IPS-11a (cell line): ENCODE results near the gene MRPL4.

Experiments
- H3K4me3 ChIP-seq: one replicate; pipeline ENCODE4 v1.5.1; 2013; ENCODE audit warnings: low read depth, low read length, control low read depth

The MRPL4 gene

GRCh38 chr19:10251792-10252694, at the start of gene MRPL4:
TSS of gene MRPL4 (plus strand) at chr19:10252214. CDS start at chr19:10252254, 40 bp downstream.
- peak within 1 kb of the TSS; percentile 97 for H3K4me3 ChIP-seq

- H3K4me3 ChIP-seq = no peak overlapping the region
These were observed 48.3 kb upstream of the MRPL4 start for GRCh38 chr19:10203686-10204085.

GRCh38 chr19:10205636-10206035, 46.4 kb upstream of the MRPL4 start:
- no peak overlapping the region for H3K4me3 ChIP-seq

- H3K4me3 ChIP-seq = no peak overlapping the region
These were observed 45.7 kb upstream of the MRPL4 start for GRCh38 chr19:10206226-10206885.

DNA sequence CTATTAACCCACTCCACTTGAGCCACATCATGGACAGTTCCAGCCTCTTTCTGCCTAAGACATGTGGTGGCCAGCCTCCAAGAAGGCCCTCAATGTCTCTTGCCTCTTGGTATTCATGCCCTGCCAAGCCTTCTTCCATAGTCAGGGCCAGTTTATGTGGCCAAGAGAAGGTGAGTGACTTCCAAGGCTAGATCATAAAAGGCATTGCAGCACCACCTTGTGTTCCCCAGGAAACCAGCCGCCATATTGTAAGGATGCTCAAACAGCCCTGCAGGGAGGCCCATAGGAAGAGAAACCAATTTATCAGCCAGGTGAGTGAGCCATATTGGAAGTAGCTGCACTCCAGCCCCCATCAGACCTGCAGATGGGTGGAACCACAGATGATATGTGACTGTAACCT, 45.0 kb upstream of the MRPL4 start:
- H3K4me3 ChIP-seq = no peak overlapping the region

DNA sequence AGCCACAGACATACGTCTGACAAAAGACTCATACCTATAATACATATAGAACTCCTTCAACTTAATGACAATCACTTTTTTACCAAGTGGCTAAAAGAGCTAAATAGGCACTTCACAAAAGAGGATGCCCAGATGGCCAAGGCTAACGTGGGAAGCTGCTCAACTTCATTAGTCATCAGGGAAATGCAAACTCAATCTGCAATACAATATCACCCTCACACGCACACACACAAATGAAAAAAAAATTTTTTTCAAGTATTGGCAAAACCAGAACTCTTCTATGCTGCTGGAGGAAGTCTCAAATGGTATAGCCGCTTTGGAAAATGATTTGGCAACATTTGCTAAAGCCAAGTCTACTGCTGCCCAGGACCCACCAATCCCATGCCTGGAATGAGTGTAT, 42.7 kb upstream of the MRPL4 start:
- H3K4me3 ChIP-seq = no peak overlapping the region

GRCh38 chr19:10211061-10211460, 41.0 kb upstream of the MRPL4 start:
- H3K4me3 ChIP-seq = no peak overlapping the region

GRCh38 chr19:10211691-10212090, 40.3 kb upstream of the MRPL4 start:
- H3K4me3 ChIP-seq = no peak overlapping the region

- no peak overlapping the region for H3K4me3 ChIP-seq
These were observed 37.2 kb upstream of the MRPL4 start for GRCh38 chr19:10214784-10215183.

DNA sequence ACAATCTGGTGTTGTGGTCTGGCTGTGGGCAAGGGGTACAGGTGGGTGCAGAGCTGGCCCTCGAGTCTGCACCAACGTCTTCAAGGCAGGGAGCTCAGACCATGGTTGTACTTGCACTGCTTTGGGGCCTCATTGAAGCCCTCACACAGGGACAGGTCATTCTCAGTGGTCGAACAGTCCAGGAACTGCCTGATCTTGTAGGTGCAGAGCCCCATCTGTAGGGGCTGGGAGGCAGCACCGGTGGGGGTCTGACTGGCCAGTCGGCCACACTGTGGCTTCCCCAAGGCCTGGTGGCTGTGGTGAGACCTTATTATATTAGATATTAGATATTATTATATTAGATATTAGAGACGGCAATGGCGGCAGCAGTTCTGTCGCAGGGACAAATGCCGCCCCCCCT, 34.9 kb upstream of the MRPL4 start:
- H3K4me3 ChIP-seq = no peak overlapping the region

DNA sequence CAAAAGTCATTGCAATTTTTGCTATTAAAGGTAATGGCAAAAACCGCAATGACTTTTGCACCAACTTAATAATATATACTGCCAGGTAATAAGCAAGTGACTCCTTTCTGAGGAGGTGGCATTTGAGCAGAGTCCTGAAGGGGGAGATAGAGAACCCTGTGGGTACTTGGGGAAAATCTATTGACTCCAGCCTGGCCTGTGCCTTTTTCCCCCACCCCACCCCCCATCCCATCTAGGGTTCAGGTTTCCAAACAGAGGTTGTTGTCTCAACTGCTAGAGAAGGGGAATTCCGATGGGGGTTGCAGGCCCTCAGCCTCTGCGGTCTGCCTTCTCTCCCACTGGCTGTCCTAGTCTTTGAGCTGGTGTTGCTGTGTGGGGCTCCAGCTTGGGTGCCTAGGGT, 32.3 kb upstream of the MRPL4 start:
- no peak overlapping the region for H3K4me3 ChIP-seq

DNA sequence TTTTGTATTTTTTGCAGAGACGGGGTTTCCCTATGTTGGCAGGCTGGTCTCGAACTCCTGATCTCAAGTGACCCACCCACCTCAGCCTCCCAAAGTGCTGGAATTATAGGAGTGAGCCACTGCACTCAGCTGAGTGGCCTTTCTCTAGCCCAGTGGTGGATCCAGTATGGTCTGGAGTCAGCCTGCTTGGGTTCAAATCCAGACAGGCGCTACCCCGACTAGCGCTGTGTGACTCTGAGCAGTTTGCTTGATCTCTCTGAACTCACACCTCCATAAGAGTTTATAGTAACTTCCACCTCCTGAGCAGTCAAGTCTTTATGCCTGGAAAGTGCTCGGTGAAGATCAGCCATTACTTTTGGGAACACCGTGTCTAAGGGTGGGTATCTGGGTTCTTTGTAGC, 31.3 kb upstream of the MRPL4 start:
- H3K4me3 ChIP-seq = no peak overlapping the region

DNA sequence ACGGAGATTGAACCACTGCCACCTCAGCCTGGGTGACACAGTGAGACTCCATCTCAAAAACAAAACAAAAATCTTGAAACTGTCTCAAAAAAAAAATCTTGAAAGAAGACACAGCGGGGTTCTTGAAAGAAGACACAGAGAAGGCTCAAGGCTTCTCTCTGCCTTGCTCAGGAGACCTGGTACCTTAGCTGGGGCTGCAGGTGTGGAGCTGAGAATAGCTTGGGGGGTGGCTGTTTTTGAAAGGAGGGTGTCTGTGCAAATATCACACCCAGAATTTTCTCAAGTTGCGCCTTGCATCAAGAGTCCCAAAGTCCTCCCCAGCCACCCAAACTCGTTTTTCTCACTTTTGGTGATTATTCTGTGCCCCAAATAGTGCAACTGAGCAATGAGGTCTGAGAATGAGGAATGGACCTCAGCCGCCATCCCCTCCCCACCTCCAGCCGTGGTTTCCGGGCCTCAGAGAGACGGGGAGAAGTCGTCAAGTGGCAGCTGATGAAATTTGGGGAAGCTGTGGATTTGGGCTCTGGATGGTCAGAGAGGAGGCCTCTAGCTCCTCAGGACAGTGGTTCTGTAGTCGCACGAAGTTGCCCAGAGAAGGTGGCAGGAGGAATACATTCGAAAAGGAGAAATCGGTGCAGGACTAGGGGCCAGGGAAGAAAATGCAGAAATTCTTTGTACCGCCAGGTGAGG, 29.7 kb upstream of the MRPL4 start:
- no peak overlapping the region for H3K4me3 ChIP-seq

GRCh38 chr19:10223488-10224213, 28.4 kb upstream of the MRPL4 start:
- no peak overlapping the region for H3K4me3 ChIP-seq

- H3K4me3 ChIP-seq = no peak overlapping the region
These were observed 27.7 kb upstream of the MRPL4 start for GRCh38 chr19:10224337-10224736.

DNA sequence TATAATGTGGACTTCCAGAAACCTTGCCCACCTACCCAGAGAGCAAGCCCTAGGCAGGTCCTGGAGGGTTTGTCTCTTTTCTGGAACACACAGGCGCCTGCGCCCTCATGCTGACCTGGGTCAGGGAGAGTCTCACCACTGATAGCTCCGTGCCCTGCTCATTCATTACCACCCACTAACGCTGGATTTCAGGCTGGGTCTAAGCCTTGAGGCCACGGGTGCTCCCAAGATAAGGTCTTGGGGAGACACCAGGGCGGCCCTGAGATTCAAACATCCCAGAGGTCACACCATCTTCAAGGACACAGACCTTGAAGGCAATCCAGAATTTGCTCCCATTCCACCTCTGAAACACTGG, 26.0 kb upstream of the MRPL4 start:
- no peak overlapping the region for H3K4me3 ChIP-seq

DNA sequence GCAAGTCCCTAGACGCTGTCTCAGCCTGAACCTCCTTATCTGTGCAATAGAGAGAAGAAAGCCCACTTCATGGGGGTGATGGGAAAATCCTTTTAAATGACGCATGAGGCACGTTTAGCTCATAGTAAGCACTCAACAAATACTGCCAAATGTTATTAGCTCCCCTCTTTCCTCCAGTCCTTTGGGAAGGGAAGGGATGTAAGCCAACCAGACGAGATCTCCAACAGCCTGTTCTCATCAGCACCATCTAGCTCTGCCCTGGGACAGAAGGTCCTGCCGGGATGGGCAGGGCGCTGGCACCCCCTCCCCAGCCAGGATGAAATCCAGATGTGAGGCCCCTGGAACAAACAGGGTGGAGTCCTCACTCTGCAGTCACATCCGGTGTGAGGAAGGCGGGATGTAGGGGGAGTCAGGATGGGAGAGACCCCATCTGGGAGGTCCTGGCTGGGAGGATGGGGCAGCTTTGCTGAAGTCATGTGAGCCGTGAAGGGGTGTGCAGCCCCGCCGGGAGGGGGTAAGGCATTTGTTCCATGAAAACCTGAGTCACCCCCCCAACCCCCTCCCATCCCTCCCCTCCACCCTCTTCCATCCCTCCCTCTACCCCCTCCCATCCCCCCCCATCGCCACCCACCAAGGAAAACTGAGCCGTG, 25.5 kb upstream of the MRPL4 start:
- no peak overlapping the region for H3K4me3 ChIP-seq

- H3K4me3 ChIP-seq = no peak overlapping the region
These were observed 24.7 kb upstream of the MRPL4 start for GRCh38 chr19:10227026-10227971.

GRCh38 chr19:10228393-10228792, 23.6 kb upstream of the MRPL4 start:
- H3K4me3 ChIP-seq = no peak overlapping the region

GRCh38 chr19:10228920-10229319, 23.1 kb upstream of the MRPL4 start:
- H3K4me3 ChIP-seq = no peak overlapping the region
